NB4 (cell line): ENCODE data around the gene FASN.
A peak's percentile ranks its signal among the peaks of the same experiment; 100 is the strongest.

Experiments used
- DNase-seq: peaks from one replicate; pipeline ENCODE4 v3.0.0; 2010; ENCODE audit warnings: low read depth
- H3K4me3 ChIP-seq: one replicate; pipeline ENCODE4 v1.5.1; 2011; ENCODE audit warnings: mild to moderate bottlenecking, low read depth, low read length, moderate library complexity
- MYC ChIP-seq: IDR thresholded peaks from 2 replicates; pipeline ENCODE4 v1.6.1; 2011; ENCODE audit warnings: low read depth, low read length
- POLR2A ChIP-seq: IDR thresholded peaks from 2 replicates; pipeline ENCODE4 v1.6.1; 2011; ENCODE audit warnings: mild to moderate bottlenecking; ENCODE audit not compliant: insufficient read length; ENCODE audit errors: extremely low read depth
- TF ChIP-seq, protein P1 (sequence below): IDR thresholded peaks from one replicate; pipeline ENCODE4 v1.5.1; 2012; ENCODE audit warnings: low read depth, low read length
- TF ChIP-seq, protein P2 (sequence below): IDR thresholded peaks from 2 replicates; pipeline ENCODE4 v1.6.1; 2011; ENCODE audit warnings: low read depth, low read length

Gene FASN

DNA sequence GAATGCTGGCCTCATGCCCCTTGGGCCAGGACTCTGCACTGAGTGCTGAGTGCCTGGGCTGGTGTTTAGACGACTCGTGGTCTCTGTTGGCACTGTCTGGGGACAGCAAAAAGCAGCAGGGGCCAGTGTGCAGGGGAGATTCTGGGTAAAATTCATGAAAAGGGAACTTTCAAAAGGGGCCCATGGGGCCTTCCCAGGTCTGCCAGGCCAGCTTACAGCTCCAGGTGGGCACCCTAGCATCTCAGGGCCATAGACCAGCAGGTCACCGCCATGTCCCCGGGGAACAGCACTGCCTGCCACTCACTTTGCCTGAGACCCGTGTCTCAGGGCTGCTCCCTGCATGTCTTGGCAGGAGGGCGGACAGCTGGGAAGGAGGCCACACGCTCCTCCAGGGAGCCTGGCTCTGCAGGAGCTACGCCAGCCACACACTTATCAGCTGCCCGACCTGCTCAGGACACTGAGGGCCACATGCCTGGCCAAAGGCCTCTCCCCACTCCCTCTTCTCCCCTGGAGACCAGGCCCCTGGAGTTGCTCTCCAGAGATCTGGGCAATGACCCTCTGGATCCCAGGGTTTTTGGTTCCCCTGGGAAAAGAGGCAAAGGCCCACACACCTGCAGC lies 8.8 kb upstream of the FASN start:
- peak overlapping the region; percentile 59 for H3K4me3 ChIP-seq
- TF ChIP-seq, protein P1, sequence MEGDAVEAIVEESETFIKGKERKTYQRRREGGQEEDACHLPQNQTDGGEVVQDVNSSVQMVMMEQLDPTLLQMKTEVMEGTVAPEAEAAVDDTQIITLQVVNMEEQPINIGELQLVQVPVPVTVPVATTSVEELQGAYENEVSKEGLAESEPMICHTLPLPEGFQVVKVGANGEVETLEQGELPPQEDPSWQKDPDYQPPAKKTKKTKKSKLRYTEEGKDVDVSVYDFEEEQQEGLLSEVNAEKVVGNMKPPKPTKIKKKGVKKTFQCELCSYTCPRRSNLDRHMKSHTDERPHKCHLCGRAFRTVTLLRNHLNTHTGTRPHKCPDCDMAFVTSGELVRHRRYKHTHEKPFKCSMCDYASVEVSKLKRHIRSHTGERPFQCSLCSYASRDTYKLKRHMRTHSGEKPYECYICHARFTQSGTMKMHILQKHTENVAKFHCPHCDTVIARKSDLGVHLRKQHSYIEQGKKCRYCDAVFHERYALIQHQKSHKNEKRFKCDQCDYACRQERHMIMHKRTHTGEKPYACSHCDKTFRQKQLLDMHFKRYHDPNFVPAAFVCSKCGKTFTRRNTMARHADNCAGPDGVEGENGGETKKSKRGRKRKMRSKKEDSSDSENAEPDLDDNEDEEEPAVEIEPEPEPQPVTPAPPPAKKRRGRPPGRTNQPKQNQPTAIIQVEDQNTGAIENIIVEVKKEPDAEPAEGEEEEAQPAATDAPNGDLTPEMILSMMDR: no peak
- TF ChIP-seq, protein P2, sequence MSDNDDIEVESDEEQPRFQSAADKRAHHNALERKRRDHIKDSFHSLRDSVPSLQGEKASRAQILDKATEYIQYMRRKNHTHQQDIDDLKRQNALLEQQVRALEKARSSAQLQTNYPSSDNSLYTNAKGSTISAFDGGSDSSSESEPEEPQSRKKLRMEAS: no peak
- TF ChIP-seq POLR2A (no peak), MYC (no peak)
- no peak for DNase-seq

DNA sequence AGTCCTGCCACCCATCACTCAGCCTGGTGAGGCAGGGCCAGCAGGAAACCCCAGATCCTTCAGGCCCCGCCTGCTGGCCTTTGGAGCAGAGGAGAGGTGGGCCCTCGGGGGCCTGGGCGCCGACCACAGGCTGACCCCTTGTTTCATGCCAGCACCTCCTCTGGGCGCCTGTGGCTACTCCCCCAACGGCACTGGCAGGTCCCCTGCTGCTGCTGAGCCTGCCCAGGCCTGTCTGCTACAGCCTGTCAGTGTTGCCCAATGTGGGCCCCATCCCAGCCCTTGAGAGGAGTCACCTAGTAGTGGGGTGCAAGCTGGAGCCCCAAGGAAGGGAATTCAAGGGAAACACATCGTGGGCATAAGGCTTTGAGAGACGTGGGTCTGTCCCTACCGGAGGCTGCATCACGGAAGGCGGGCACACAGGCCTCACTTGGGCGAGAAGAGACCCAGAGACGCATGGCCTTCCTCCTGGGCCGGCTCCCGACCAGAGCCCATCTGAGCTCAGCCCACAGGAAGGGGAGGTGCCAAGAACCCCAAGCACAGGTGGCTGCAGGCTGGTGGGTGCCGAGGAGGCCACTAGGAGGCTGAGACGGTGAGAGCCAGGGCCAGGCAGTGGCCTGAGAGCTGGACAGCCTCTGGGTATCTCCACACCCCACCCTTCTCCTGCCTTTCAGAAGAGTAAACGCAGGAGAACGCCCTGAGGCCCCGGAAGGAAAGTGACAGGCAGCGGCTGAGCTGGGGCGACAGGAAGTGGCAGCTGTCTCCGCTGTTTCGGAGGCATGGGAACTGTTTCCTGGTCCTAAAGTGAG lies 8.0 kb upstream of the FASN start:
- DNase-seq: peak; percentile 93
- peak overlapping the region; percentile 59 for H3K4me3 ChIP-seq
- TF ChIP-seq POLR2A (peak; percentile 76), MYC (peak; percentile 44; the same call in 1 of the 2 replicates)
- TF ChIP-seq, protein P1: peak; percentile 25
- TF ChIP-seq, protein P2: peak; percentile 47

DNA sequence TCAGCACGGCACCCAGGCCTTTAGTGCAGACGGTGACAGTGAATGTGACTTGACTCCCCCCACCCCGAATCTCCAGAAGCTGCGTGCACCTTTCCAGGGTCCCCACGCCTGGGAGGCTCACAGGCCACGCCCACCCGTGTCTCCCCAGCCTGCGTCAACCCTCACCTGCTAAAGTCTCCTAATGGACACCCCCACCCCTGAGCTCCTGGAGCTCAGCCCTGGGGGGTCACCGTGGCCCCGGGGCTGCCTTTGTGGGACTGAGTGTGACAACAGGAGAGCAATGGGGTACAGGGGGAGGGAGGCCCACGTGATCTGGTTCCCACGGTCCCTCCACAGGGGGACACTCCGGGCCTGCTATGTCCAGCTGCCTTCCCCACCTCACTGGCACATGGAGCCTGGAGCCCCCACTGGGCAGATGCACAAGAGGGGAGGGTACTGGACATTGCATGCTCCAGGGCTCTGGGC lies 7.4 kb upstream of the FASN start:
- TF ChIP-seq, protein P2: no peak; the same call in 1 of the 2 replicates
- TF ChIP-seq, protein P1: no peak
- TF ChIP-seq POLR2A (no peak), MYC (no peak)
- no peak for DNase-seq
- H3K4me3 ChIP-seq: peak overlapping the region; percentile 59

DNA sequence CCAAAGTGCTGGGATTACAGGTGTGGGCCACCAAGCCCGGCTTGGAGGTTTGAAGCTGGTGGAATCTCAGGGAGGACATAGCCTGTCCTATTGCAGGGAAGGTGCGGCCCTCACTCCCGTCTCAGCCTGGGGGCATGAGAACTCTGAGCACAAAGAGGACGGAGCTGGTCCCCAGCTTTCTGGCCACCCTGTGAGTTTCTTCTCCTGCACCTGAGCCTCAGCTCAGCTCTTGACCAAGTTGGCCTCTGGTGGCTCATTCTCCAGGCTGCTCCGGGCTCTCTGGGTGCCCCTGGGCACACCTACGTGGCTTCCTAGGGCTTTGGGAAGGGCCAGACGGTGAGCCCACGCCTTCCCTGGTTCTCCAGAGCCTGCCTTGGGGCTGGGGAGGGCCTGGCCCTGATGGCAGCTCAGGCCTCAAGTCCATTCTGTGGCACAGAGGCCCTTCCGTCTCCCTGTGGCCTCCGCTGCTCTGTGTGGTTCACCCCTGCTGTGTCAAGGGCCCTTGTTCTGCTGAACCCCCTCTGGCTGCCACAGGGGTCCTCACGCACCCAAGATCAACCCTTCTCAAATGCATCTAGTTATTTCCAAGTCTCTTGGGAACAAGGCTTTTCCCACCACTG lies 6.9 kb upstream of the FASN start:
- TF ChIP-seq, protein P2: no peak
- TF ChIP-seq, protein P1: no peak
- peak overlapping the region; percentile 59 for H3K4me3 ChIP-seq
- peak; percentile 46 for DNase-seq

DNA sequence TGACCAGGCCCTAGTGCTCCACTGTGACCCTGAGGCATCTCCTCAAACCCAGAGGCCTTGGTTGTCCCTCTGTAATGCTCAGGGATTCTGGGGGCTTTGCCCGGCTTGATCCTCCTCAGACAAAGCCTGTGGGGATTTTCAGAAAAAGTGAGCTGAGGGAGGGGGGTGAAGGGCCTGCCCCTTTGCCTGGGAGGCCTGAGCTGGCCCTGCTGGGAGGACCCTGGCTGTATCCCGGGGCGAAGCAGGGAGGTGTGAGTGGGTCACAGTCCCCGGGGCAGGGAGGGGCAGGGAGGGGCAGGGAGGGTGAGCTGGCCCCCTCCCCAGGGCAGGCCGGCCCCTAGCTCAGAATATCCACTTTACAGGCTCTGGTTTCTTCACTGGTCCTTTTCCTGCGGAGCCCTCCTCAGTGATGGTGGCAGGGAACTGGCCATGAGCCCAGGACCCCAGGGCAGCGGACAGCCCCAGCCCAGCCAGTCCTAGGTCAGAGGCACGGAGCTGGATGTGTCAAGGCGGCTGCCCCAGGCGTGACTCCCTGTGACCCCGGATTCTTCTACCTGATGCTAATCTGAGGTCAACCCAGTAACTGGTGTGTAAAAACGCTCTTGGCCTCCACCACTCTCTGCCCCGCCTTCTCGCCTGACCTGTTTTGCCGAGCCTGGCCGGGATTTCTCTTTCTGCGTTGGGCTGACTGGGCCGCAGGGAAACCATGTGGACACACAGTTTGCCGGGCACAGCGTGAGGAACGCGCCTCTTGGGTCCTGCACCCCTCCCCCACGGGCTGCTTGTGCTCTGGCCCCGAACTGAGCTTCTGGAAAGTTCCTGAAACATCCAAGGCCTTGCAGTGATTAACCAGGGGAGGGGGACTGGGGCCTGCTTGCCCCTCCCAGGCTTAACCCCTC lies 5.8 kb upstream of the FASN start:
- peak; percentile 11 for DNase-seq
- H3K4me3 ChIP-seq: no peak overlapping the region
- TF ChIP-seq POLR2A: no peak
- TF ChIP-seq MYC: no peak
- TF ChIP-seq, protein P2: no peak
- TF ChIP-seq, protein P1: no peak
